K562 (cell line): ENCODE results near the gene NBPF8. TPM values are rescaled to one million over a fixed set of nuclear protein-coding genes. Genes with fewer than 3 reads are reported as not detected.
"Not testable (repeated sequence)": the region's sequence is repeated elsewhere in the genome, so short reads cannot be mapped to it uniquely, and the experiment has no call there.

Experiments used
- ATAC-seq: fragments of 200-7000 bp; cut with Tn5 transposase; 3 replicates; pipeline ENCODE4 v1.9.1; 2020; ENCODE audit warnings: moderate library complexity
- BruUV-seq: library from RNA; stranded (reverse); fragments of 400-500 nt; replicated peaks from 2 replicates; lab custom pipeline; 2021; lab: Mats Ljungman, UMichigan
- CTCF ChIA-PET: fragments of 300-600 bp; formaldehyde crosslinking; extraction: SDS; loops from one replicate; lab custom pipeline; 2021; ENCODE audit warnings: low intra/inter-chr PET ratio; lab: Yijun Ruan, JAX
- POLR2A ChIA-PET: fragments of 300-600, 350-650 bp; sonication (Branson Sonifier 250); formaldehyde crosslinking; extraction: SDS; loops from one replicate; lab custom pipeline; 2021; ENCODE audit warnings: antibody characterized with exemption, inconsistent platforms; lab: Yijun Ruan, JAX
- DNase-seq, 4 experiments: peaks; one replicate each; pipeline versions ENCODE4 v3.0.0 to v3.0.0-alpha.2; 2011 to 2018; ENCODE audit warnings: low spot score in 3 of 4, mixed read lengths in 3 of 4; ENCODE audit errors: extremely low read depth in 1 of 4
- FAIRE-seq: peaks from 2 replicates; lab custom pipeline; 2011; peaks lifted over from hg19 to GRCh38; lab: Jason Lieb, UNC
- H2AFZ ChIP-seq: 2 replicates; pipeline ENCODE4 v1.6.0; 2011; ENCODE audit warnings: low read depth, low read length, control low read depth, inconsistent platforms
- H3K27ac ChIP-seq: fragments of 200-600 bp; 3 replicates; pipeline ENCODE4 v1.8.0; 2011; ENCODE audit warnings: low read depth, mild to moderate bottlenecking, control low read depth, inconsistent platforms, low read length, moderate library complexity, mixed read lengths; ENCODE audit errors: extremely low read depth
- H3K27me3 ChIP-seq, 2 experiments: fragments of 300-600 bp in 1 of 2; 2 replicates in 1 of 2; 3 replicates in 1 of 2; pipeline versions ENCODE4 v1.6.0 to v1.8.0; 2011; ENCODE audit warnings: inconsistent platforms in 2 of 2, low read length in 2 of 2, mild to moderate bottlenecking in 1 of 2, mixed read lengths in 1 of 2, moderate library complexity in 1 of 2; ENCODE audit not compliant: control insufficient read depth in 2 of 2, insufficient read depth in 2 of 2
- H3K36me3 ChIP-seq: fragments of 300-600 bp; 3 replicates; pipeline ENCODE4 v1.8.0; 2011; ENCODE audit warnings: mild to moderate bottlenecking, low read length, inconsistent platforms; ENCODE audit not compliant: control insufficient read depth, insufficient read depth
- H3K4me1 ChIP-seq, 2 experiments: fragments of 200-600 bp in 1 of 2; replicated peaks in 1 of 2; 2 replicates in 1 of 2; 3 replicates in 1 of 2; pipeline versions ENCODE4 v1.5.1 to v1.8.0; 2011; ENCODE audit warnings: inconsistent platforms in 2 of 2, low read length in 2 of 2, mild to moderate bottlenecking in 1 of 2, mixed read lengths in 1 of 2, moderate library complexity in 1 of 2; ENCODE audit not compliant: control insufficient read depth in 2 of 2, insufficient read depth in 2 of 2
- H3K4me2 ChIP-seq: 2 replicates; pipeline ENCODE4 v1.6.1; 2011; ENCODE audit warnings: low read length, control low read depth, inconsistent platforms, mixed read lengths; ENCODE audit not compliant: insufficient read depth
- H3K4me3 ChIP-seq: fragments of 200-600 bp; sonication (generic), shearing (Covaris generic); 2 replicates; pipeline ENCODE4 v1.5.1; 2016; ENCODE audit warnings: control low read depth, inconsistent platforms
- H3K79me2 ChIP-seq: fragments of 200-600 bp; 3 replicates; pipeline ENCODE4 v1.8.0; 2011; ENCODE audit warnings: low read length, inconsistent platforms; ENCODE audit not compliant: control insufficient read depth, insufficient read depth
- H3K9ac ChIP-seq, 2 experiments: 2 replicates each; pipeline versions ENCODE4 v1.6.0 to v1.6.1; 2011; ENCODE audit warnings: low read depth in 2 of 2, low read length in 2 of 2, control low read depth in 1 of 2, inconsistent platforms in 1 of 2, mild to moderate bottlenecking in 1 of 2, mixed read lengths in 1 of 2; ENCODE audit not compliant: insufficient read depth in 1 of 2
- H3K9me1 ChIP-seq: one replicate; pipeline ENCODE4 v1.6.0; 2011; ENCODE audit warnings: inconsistent platforms, mild to moderate bottlenecking, low read length, moderate library complexity; ENCODE audit not compliant: control insufficient read depth, insufficient read depth
- H3K9me3 ChIP-seq: replicated peaks from 2 replicates; pipeline ENCODE4 v1.5.1; 2011; ENCODE audit warnings: low read depth, low read length, inconsistent platforms; ENCODE audit not compliant: control insufficient read depth, insufficient read depth
- H4K20me1 ChIP-seq: replicated peaks from 2 replicates; pipeline ENCODE4 v1.6.1; 2011; ENCODE audit warnings: low read length, inconsistent platforms, mixed read lengths; ENCODE audit not compliant: control insufficient read depth, insufficient read depth
- EGR1 ChIP-seq: fragments of 450-650 bp; conservative IDR thresholded peaks from 2 replicates; pipeline ENCODE4 v1.6.1; 2017; ENCODE audit warnings: mild to moderate bottlenecking
- RAD21 ChIP-seq, 2 experiments: fragments of 250-450 bp in 1 of 2; fragments of 450-650 bp in 1 of 2; sonication (Bioruptor Pico) in 1 of 2; formaldehyde crosslinking in 1 of 2; IDR thresholded peaks in 1 of 2; conservative IDR thresholded peaks in 1 of 2; 2 replicates each; pipeline versions ENCODE4 v1.4.0 to v1.8.0; 2020 to 2022; ENCODE audit warnings: mild to moderate bottlenecking in 2 of 2, moderate library complexity in 1 of 2
- RFX1 ChIP-seq: fragments of 450-650 bp; IDR thresholded peaks from 2 replicates; pipeline ENCODE4 v1.6.1; 2016; ENCODE audit warnings: mild to moderate bottlenecking, moderate library complexity
- WGBS: fragments of 100-300 bp; shearing (Covaris generic); methylation state at CpG from one replicate; pipeline ENCODE4 v1.1.6; 2016; ENCODE audit warnings: low coverage, mixed read lengths; ENCODE audit not compliant: insufficient coverage; ENCODE audit errors: missing lambda C conversion rate; 5-methylcytosine and 5-hydroxymethylcytosine counted together
- in situ Hi-C: fragments of 300-500 bp; cut with MboI; formaldehyde crosslinking; loops from 4 replicates; pipeline ENCODE4 v1.15.0; 2018; ENCODE audit warnings: inconsistent platforms, mixed read lengths
- intact Hi-C: fragments of 100-400 bp; cut with micrococcal nuclease; formaldehyde crosslinking; loops from 2 replicates; pipeline ENCODE4 v1.14.2; 2022
- polyA plus RNA-seq, 8 experiments: library from polyadenylated mRNA; depleted of rRNA in 4 of 8; stranded (reverse) in 5 of 8; unstranded in 3 of 8; fragments of >200 nt; fragmentation: Nextera tagmentation in 2 of 8; fragmentation: Illumina TruSeq in 1 of 8; extraction: Ambion mirVana in 2 of 8; extraction: Trizol in 1 of 8; gene quantifications; 2 replicates each; pipeline versions ENCODE4 v1.2.1 to v1.2.3, GENCODE V29; 2011 to 2014; ENCODE audit warnings: inconsistent platforms in 1 of 8, missing spikeins in 1 of 8
- total RNA-seq, 7 experiments: library from RNA; depleted of rRNA in 6 of 7; stranded (reverse); fragments of >200 nt in 6 of 7; fragmentation: Illumina TruSeq in 2 of 7; extraction: Trizol in 2 of 7; gene quantifications; 2 replicates each; pipeline versions ENCODE4 v1.2.1 to v1.2.3, GENCODE V29; 2011 to 2021; ENCODE audit warnings: low replicate concordance in 1 of 7
- TF ChIP-seq, protein P1 (sequence below): fragments of 200-800 bp; sonication (Bioruptor generic); IDR thresholded peaks from 2 replicates; pipeline ENCODE4 v1.6.1; 2017; ENCODE audit warnings: missing genetic modification characterization, missing compliant biosample characterization

The NBPF8 gene
- total and polyA plus RNA-seq, 9 of the 15 experiments (the other 6 are each of a cell fraction or from before 2014, with no cell fraction given), result 1.7 to 14.7 (median 7.1) TPM

DNA sequence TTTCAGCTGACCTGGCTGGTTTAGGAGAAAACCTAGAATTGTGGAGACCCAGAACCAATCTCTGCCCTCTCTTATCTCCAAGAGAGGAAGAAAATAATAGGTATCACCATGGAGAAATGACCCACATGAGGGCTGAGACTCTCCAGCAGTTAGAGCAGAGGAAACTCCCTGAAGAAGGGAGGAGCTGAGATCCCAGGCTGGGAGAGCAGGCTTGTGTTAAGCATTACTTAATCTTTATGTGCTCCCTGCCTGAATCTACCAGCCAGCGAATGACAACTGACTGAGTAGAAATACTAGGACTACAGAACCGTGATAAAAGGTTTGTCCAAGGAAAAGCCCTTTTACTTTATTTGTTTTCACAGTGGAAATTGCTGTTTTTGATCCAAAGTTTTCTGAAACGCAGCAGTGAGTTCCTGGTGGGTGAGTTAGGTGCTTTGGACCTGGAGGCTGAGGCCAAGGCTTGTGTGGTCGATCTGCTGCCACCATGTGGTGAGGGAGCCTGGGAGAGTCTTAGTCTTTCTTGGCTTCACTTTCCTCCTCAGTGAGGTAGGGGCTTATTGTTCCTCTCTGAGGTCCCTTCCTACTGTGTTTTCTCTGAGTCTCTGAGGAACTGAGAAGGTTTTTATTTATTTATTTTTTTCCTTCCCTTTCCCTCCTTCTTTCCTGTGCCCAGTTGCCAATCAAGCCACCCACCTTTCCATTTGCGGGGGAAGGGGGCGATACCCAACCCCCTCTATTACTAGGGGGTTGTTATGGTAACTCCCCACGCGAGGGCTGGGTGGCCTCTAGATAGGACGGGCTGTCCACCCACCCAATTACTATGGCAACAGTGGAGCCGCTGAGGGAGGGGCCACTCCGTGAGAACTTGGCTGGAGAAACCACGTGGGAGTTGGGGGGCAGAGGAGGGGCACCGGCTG, 21.3 kb upstream of the NBPF8 start:
- H3K4me2 ChIP-seq, result peak overlapping the region; percentile 10; the same call in 1 of the 2 replicates
- H3K27me3 ChIP-seq, POLR2A ChIA-PET: not testable (repeated sequence)

DNA sequence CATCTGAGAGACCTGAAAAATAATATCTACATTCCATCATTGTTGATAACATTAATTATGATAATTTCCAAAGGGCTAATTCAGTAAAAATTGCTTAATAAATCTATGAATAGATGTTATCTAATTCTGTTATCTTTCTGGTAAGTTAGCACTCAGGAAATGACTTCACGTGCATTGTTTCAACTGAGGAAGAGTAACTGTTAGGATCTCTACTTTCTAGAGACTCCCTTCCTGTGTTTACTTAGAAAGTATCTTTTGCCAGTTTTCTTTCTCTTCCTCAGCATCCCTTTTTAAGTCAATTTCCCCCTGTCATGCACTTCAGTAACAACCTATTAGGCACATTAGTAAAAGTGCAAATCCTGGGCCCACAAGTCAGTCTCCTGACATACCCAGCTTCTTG, 9.5 kb upstream of the NBPF8 start:
- POLR2A ChIA-PET, FAIRE-seq: not testable (repeated sequence)

More for the DNA sequence above, 21.3 kb upstream of the NBPF8 start:
- FAIRE-seq, intact Hi-C loops, H3K4me3 ChIP-seq, H3K9ac ChIP-seq, H3K9me1 ChIP-seq, H3K36me3 ChIP-seq, H4K20me1 ChIP-seq, H3K9me3 ChIP-seq, CTCF ChIA-PET, H3K27ac ChIP-seq, H3K79me2 ChIP-seq, BruUV-seq, in situ Hi-C loops, H3K4me1 ChIP-seq: not testable (repeated sequence)
- H2AFZ ChIP-seq, result peak overlapping the region; percentile 55
- 21% methylated on average over 8 of the region's 13 CpGs for WGBS
- peak in 3 of 4 experiments; percentile 2 to 11 (median 6) for DNase-seq
- peak; percentile 88 for ATAC-seq
- TF ChIP-seq, protein P1, sequence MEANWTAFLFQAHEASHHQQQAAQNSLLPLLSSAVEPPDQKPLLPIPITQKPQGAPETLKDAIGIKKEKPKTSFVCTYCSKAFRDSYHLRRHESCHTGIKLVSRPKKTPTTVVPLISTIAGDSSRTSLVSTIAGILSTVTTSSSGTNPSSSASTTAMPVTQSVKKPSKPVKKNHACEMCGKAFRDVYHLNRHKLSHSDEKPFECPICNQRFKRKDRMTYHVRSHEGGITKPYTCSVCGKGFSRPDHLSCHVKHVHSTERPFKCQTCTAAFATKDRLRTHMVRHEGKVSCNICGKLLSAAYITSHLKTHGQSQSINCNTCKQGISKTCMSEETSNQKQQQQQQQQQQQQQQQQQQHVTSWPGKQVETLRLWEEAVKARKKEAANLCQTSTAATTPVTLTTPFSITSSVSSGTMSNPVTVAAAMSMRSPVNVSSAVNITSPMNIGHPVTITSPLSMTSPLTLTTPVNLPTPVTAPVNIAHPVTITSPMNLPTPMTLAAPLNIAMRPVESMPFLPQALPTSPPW, result peak; percentile 25; the same call in 1 of the 2 replicates
- 0 out of 4 replicates have a peak, but pooled peaks have one; percentile 9 to 15 for TF ChIP-seq RAD21 (CRISPR knock-in tag; conservative IDR thresholded peaks at IDR 0.05 in 1 of 2, IDR thresholded peaks at IDR 0.05 in 1 of 2)
- TF ChIP-seq EGR1, result peak; percentile 72
- peak; percentile 81 for TF ChIP-seq RFX1

More for the DNA sequence above, 9.5 kb upstream of the NBPF8 start:
- in situ Hi-C loops, H3K9me3 ChIP-seq, H3K36me3 ChIP-seq, H3K9ac ChIP-seq, H3K4me1 ChIP-seq, H3K27me3 ChIP-seq, DNase-seq, CTCF ChIA-PET, H3K79me2 ChIP-seq, H3K4me3 ChIP-seq, intact Hi-C loops, H3K4me2 ChIP-seq, H3K9me1 ChIP-seq, H3K27ac ChIP-seq, ATAC-seq, H4K20me1 ChIP-seq, BruUV-seq, H2AFZ ChIP-seq: not testable (repeated sequence)
- no CpG with 5 or more reads among the region's 1 CpG for WGBS
